HepG2 (cell line): ENCODE results near the gene VIPR1. TPM values are rescaled to one million over a fixed set of nuclear protein-coding genes. Genes with fewer than 3 reads are reported as not detected.

Source experiments
- CBX5 ChIP-seq: sonication (generic); formaldehyde crosslinking; IDR thresholded peaks from 2 replicates; pipeline ENCODE4 v1.4.0; 2020; ENCODE audit warnings: missing genetic modification reagents, borderline replicate concordance
- GABPA ChIP-seq, 2 experiments: IDR thresholded peaks; 2 replicates each; pipeline ENCODE4 v1.6.1; 2011 to 2016; ENCODE audit warnings: low read depth in 2 of 2, low read length in 1 of 2, missing biosample characterization in 1 of 2, missing genetic modification characterization in 1 of 2
- GTF3A ChIP-seq: sonication (generic); formaldehyde crosslinking; conservative IDR thresholded peaks from 2 replicates; pipeline ENCODE4 v1.4.0; 2020; ENCODE audit warnings: mild to moderate bottlenecking, missing genetic modification reagents
- HDAC6 ChIP-seq: fragments of 200-600 bp; sonication (generic); IDR thresholded peaks from 2 replicates; pipeline ENCODE4 v1.7.0; 2017; ENCODE audit warnings: mild to moderate bottlenecking, antibody characterized with exemption, low read length, low read depth
- MEF2D ChIP-seq: sonication (generic); formaldehyde crosslinking; IDR thresholded peaks from 2 replicates; pipeline ENCODE4 v1.5.1; 2020; ENCODE audit warnings: mild to moderate bottlenecking, missing genetic modification reagents
- NR2F1 ChIP-seq, 2 experiments: fragments of 450-650 bp in 1 of 2; formaldehyde crosslinking in 1 of 2; IDR thresholded peaks; 2 replicates each; pipeline versions ENCODE4 v1.5.0 to v1.6.1; 2016 to 2020; ENCODE audit warnings: mild to moderate bottlenecking in 1 of 2, missing compliant biosample characterization in 1 of 2, missing genetic modification reagents in 1 of 2, moderate library complexity in 1 of 2
- NRL ChIP-seq: sonication (generic); formaldehyde crosslinking; IDR thresholded peaks from 2 replicates; pipeline ENCODE4 v1.5.0; 2020; ENCODE audit warnings: missing genetic modification reagents, mild to moderate bottlenecking, moderate library complexity, borderline replicate concordance
- POGK ChIP-seq: sonication (generic); formaldehyde crosslinking; conservative IDR thresholded peaks from 2 replicates; pipeline ENCODE4 v1.8.0; 2022; ENCODE audit warnings: mild to moderate bottlenecking, moderate library complexity, missing genetic modification reagents
- SCMH1 ChIP-seq: sonication (generic); formaldehyde crosslinking; IDR thresholded peaks from 2 replicates; pipeline ENCODE4 v1.9.0; 2021; ENCODE audit warnings: missing genetic modification reagents, mild to moderate bottlenecking, borderline replicate concordance
- TEAD3 ChIP-seq: optimal IDR thresholded peaks from 2 replicates; pipeline ENCODE3; 2016; ENCODE audit warnings: borderline replicate concordance
- TOPORS ChIP-seq: sonication (generic); formaldehyde crosslinking; IDR thresholded peaks from 2 replicates; pipeline ENCODE4 v1.8.0; 2023; ENCODE audit warnings: mild to moderate bottlenecking, missing genetic modification reagents
- ZHX2 ChIP-seq, 2 experiments: sonication (generic) in 1 of 2; formaldehyde crosslinking in 1 of 2; IDR thresholded peaks; 2 replicates each; pipeline versions ENCODE4 v1.6.1 to v1.9.0; 2014 to 2022; ENCODE audit warnings: antibody characterized with exemption in 1 of 2, borderline replicate concordance in 1 of 2, inconsistent platforms in 1 of 2, low read depth in 1 of 2, missing genetic modification reagents in 1 of 2
- ZNF672 ChIP-seq: sonication (generic); formaldehyde crosslinking; IDR thresholded peaks from 2 replicates; pipeline ENCODE4 v1.8.1; 2022; ENCODE audit warnings: missing genetic modification reagents
- polyA plus RNA-seq, 8 experiments: library from polyadenylated mRNA; depleted of rRNA in 3 of 8; stranded (reverse) in 7 of 8; unstranded in 1 of 8; fragments of >200 nt; fragmentation: Illumina TruSeq in 4 of 8; extraction: Trizol in 4 of 8; gene quantifications; 2 replicates each; pipeline versions ENCODE4 v1.2.1 to v1.2.3, GENCODE V29; 2011 to 2016; ENCODE audit warnings: low read depth in 4 of 8, missing spikeins in 1 of 8, mixed read lengths in 1 of 8; ENCODE audit not compliant: insufficient read depth in 1 of 8
- total RNA-seq, 5 experiments: library from RNA; depleted of rRNA; stranded (reverse); fragments of >200 nt; fragmentation: Illumina TruSeq; extraction: Trizol; gene quantifications; 2 replicates each; pipeline ENCODE4 v1.2.3, GENCODE V29; 2016; ENCODE audit warnings: low read depth in 1 of 5
- TF ChIP-seq, protein P1 (sequence below): sonication (generic); formaldehyde crosslinking; IDR thresholded peaks from 2 replicates; pipeline ENCODE4 v1.4.0; 2020; ENCODE audit warnings: missing genetic modification reagents, mild to moderate bottlenecking, borderline replicate concordance
- TF ChIP-seq, protein P2 (sequence below): sonication (generic); formaldehyde crosslinking; IDR thresholded peaks from 2 replicates; pipeline ENCODE4 v1.5.0; 2020; ENCODE audit warnings: missing genetic modification reagents

VIPR1 gene
- total and polyA plus RNA-seq, 2 of the 13 experiments (the other 11 are each of a cell fraction or from before 2014, with no cell fraction given): 0.04 to 0.11 TPM

- TF ChIP-seq ZHX2 (IDR thresholded peaks at IDR 0.05; ENCODE audit: low read depth) (no peak), ZHX2 (CRISPR knock-in tag; IDR thresholded peaks at IDR 0.05; ENCODE audit: borderline replicate concordance) (no peak), TEAD3 (CRISPR knock-in tag) (no peak), POGK (CRISPR knock-in tag) (no peak), ZNF672 (CRISPR knock-in tag) (no peak), MEF2D (no peak), GABPA (IDR thresholded peaks at IDR 0.05; ENCODE audit: low read depth, low read length) (no peak), GABPA (CRISPR knock-in tag; IDR thresholded peaks at IDR 0.05; ENCODE audit: low read depth) (no peak), NR2F1 (CRISPR knock-in tag; IDR thresholded peaks at IDR 0.05) (no peak), HDAC6 (no peak), SCMH1 (CRISPR knock-in tag) (no peak), TOPORS (CRISPR knock-in tag) (no peak), NRL (CRISPR knock-in tag) (no peak), CBX5 (CRISPR knock-in tag) (no peak), GTF3A (CRISPR knock-in tag) (no peak)
- TF ChIP-seq, protein P1, sequence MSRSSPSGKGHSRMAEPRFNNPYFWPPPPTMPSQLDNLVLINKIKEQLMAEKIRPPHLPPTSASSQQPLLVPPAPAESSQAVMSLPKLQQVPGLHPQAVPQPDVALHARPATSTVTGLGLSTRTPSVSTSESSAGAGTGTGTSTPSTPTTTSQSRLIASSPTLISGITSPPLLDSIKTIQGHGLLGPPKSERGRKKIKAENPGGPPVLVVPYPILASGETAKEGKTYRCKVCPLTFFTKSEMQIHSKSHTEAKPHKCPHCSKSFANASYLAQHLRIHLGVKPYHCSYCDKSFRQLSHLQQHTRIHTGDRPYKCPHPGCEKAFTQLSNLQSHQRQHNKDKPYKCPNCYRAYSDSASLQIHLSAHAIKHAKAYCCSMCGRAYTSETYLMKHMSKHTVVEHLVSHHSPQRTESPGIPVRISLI (CRISPR knock-in tag): no peak
- TF ChIP-seq, protein P2, sequence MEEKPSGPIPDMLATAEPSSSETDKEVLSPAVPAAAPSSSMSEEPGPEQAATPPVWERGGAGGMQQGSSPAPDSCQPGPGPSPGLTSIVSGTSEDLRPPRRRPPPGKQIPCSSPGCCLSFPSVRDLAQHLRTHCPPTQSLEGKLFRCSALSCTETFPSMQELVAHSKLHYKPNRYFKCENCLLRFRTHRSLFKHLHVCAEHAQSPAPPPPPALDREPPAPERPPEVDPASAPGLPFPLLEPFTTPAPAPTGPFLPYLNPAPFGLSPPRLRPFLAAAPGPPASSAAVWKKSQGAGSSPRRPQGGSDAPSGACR (CRISPR knock-in tag): no peak
Observed at GRCh38 chr3:42517117-42517516, 14.7 kb downstream of the VIPR1 start (continued).
